A549 (cell line): ENCODE data around the gene CPT1A. TPM values are rescaled to one million over a fixed set of nuclear protein-coding genes. Genes with fewer than 3 reads are reported as not detected.

Experiments used
- ATAC-seq, 2 experiments: fragments of 200-7000 bp in 1 of 2; fragments of >200 bp in 1 of 2; cut with Nextera tagmentation in 1 of 2; cut with Tn5 transposase in 1 of 2; 3 replicates each; pipeline versions ENCODE4 v1.8.0 to v1.9.1; 2018 to 2020; ENCODE audit warnings: mild to moderate bottlenecking in 1 of 2, moderate library complexity in 1 of 2
- CTCF ChIA-PET: fragments of 300-600 bp; sonication (Branson Sonifier 250); formaldehyde crosslinking; extraction: SDS; loops from one replicate; lab custom pipeline; 2021; ENCODE audit warnings: antibody characterized with exemption, inconsistent platforms; lab: Yijun Ruan, JAX
- POLR2A ChIA-PET: fragments of 350-600 bp; formaldehyde crosslinking; extraction: SDS; loops from one replicate; lab custom pipeline; 2021; ENCODE audit warnings: antibody characterized with exemption, inconsistent platforms; lab: Yijun Ruan, JAX
- DNase-seq, 2 experiments: peaks; one replicate each; pipeline versions ENCODE4 v3.0.0 to v3.0.0-alpha.2; 2011 to 2016; ENCODE audit warnings: low read depth in 1 of 2, low spot score in 1 of 2
- FAIRE-seq: peaks from 2 replicates; lab custom pipeline; 2011; peaks lifted over from hg19 to GRCh38; lab: Jason Lieb, UNC
- H3K27ac ChIP-seq, 2 experiments: fragments of >200 bp; sonication (Bioruptor Twin); formaldehyde crosslinking; 3 replicates each; pipeline ENCODE4 v1.5.1; 2016 to 2017
- H3K4me1 ChIP-seq: fragments of >200 bp; sonication (Bioruptor Twin); formaldehyde crosslinking; 3 replicates; pipeline ENCODE4 v1.6.1; 2016
- H3K4me2 ChIP-seq: fragments of >200 bp; sonication (Bioruptor Twin); formaldehyde crosslinking; 3 replicates; pipeline ENCODE4 v1.6.1; 2016
- H3K4me3 ChIP-seq: fragments of >200 bp; sonication (Bioruptor Twin); formaldehyde crosslinking; 3 replicates; pipeline ENCODE4 v1.5.1; 2016
- H3K9me3 ChIP-seq: fragments of >200 bp; sonication (Bioruptor Twin); formaldehyde crosslinking; 3 replicates; pipeline ENCODE4 v1.6.1; 2016
- BHLHE40 ChIP-seq: IDR thresholded peaks from 2 replicates; pipeline ENCODE4 v1.6.1; 2012; ENCODE audit warnings: low read depth, low read length, inconsistent platforms
- CBX2 ChIP-seq: fragments of 200-600 bp; sonication (generic); IDR thresholded peaks from 2 replicates; pipeline ENCODE4 v1.6.1; 2016; ENCODE audit warnings: low read depth, mild to moderate bottlenecking, borderline replicate concordance
- CEBPB ChIP-seq, 2 experiments: fragments of >200 bp in 1 of 2; sonication (Bioruptor Twin) in 1 of 2; formaldehyde crosslinking in 1 of 2; IDR thresholded peaks; 2 replicates each; pipeline ENCODE4 v1.6.1; 2012 to 2016
- EHMT2 ChIP-seq: fragments of 200-600 bp; sonication (generic); IDR thresholded peaks from 2 replicates; pipeline ENCODE4 v1.6.1; 2016; ENCODE audit warnings: antibody characterized with exemption, low read depth, mild to moderate bottlenecking, moderate library complexity
- ESRRA ChIP-seq: fragments of 150-350 bp; IDR thresholded peaks from 2 replicates; pipeline ENCODE4 v1.6.1; 2014; ENCODE audit warnings: mild to moderate bottlenecking, low read length, borderline replicate concordance
- HOXA7 ChIP-seq: fragments of 250-450 bp; sonication (Bioruptor Pico); IDR thresholded peaks from 2 replicates; pipeline ENCODE4 v1.5.0; 2020; ENCODE audit warnings: mild to moderate bottlenecking, moderate library complexity
- HOXB5 ChIP-seq: fragments of 250-450 bp; sonication (Bioruptor Pico); IDR thresholded peaks from 2 replicates; pipeline ENCODE4 v1.5.0; 2020; ENCODE audit warnings: mild to moderate bottlenecking, moderate library complexity
- MAZ ChIP-seq: fragments of 150-350 bp; IDR thresholded peaks from 2 replicates; pipeline ENCODE4 v1.6.1; 2014; ENCODE audit warnings: antibody characterized with exemption, low read depth, low read length, borderline replicate concordance
- MYC ChIP-seq: IDR thresholded peaks from 2 replicates; pipeline ENCODE4 v1.6.1; 2012; ENCODE audit warnings: mild to moderate bottlenecking, inconsistent platforms, low read length, improper control_type of control experiment, borderline replicate concordance
- PHF8 ChIP-seq: fragments of 200-600 bp; sonication (generic); IDR thresholded peaks from 2 replicates; pipeline ENCODE4 v1.6.1; 2016; ENCODE audit warnings: low read depth, mild to moderate bottlenecking, antibody characterized with exemption, moderate library complexity, borderline replicate concordance
- POLR2A ChIP-seq: IDR thresholded peaks from 2 replicates; pipeline ENCODE4 v1.6.1; 2012; ENCODE audit warnings: mild to moderate bottlenecking, low read length
- RAD21 ChIP-seq, 2 experiments: fragments of >200 bp in 1 of 2; sonication (Bioruptor Twin) in 1 of 2; formaldehyde crosslinking in 1 of 2; IDR thresholded peaks in 1 of 2; conservative IDR thresholded peaks in 1 of 2; 2 replicates in 1 of 2; 3 replicates in 1 of 2; pipeline ENCODE4 v1.6.1; 2012 to 2018; ENCODE audit warnings: inconsistent platforms in 1 of 2
- RFX5 ChIP-seq: fragments of 450-650 bp; IDR thresholded peaks from 2 replicates; pipeline ENCODE4 v1.7.1; 2014; ENCODE audit warnings: antibody characterized with exemption, mild to moderate bottlenecking, moderate library complexity
- TP53 ChIP-seq: fragments of 250-450 bp; sonication (Bioruptor Pico); IDR thresholded peaks from 2 replicates; pipeline ENCODE4 v1.5.0; 2021; ENCODE audit warnings: mild to moderate bottlenecking, moderate library complexity
- ZNF302 ChIP-seq: fragments of 250-450 bp; sonication (Bioruptor Pico); IDR thresholded peaks from 2 replicates; pipeline ENCODE4 v1.9.0; 2021; ENCODE audit warnings: inconsistent platforms, mild to moderate bottlenecking, moderate library complexity
- WGBS: methylation state at CpG from one replicate; pipeline ENCODE4 v1.1.6; 2017; ENCODE audit errors: missing lambda C conversion rate; 5-methylcytosine and 5-hydroxymethylcytosine counted together
- polyA plus RNA-seq, 4 experiments: library from polyadenylated mRNA; depleted of rRNA in 3 of 4; stranded (reverse); fragments of >200 nt; fragmentation: RNase III in 1 of 4; extraction: RNeasy Plus Mini Kit Qiagen cat#74134 plus additional on column Dnase treatment in 1 of 4; gene quantifications; 2 replicates in 3 of 4; 3 replicates in 1 of 4; pipeline ENCODE4 v1.2.3, GENCODE V29; 2011 to 2017
- TF ChIP-seq, protein P1 (sequence below): fragments of 250-450 bp; sonication (Bioruptor Pico); IDR thresholded peaks from 2 replicates; pipeline ENCODE4 v1.5.0; 2021; ENCODE audit warnings: mild to moderate bottlenecking, moderate library complexity, borderline replicate concordance
- TF ChIP-seq, protein P2 (sequence below): fragments of >200 bp; sonication (Bioruptor Twin); formaldehyde crosslinking; IDR thresholded peaks from 3 replicates; pipeline ENCODE4 v1.6.1; 2016

CPT1A gene
- polyA plus RNA-seq, 2 of the 4 experiments (the other 2 are of a cell fraction) = 15.0 to 21.4 TPM

DNA sequence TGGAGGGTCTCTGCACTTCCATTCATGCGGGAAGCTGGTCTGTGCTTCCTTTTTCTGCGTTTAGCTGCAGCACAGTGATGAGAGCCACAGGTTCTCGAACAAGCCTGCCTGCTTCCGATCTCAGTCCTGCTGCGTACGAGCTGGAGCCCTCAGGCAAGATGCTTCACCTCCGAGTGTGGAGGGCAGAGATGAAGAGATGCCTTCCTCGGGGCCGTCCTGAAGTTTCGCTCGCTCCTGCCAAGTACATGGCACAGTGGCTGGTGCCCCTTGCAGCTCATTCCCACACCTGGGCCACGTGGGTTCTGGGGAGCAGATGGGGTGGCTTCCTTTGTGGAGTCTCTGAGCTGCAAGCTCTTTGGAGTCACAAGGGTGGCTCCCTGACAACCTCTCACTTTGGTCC is 70.9 kb downstream of the CPT1A start:
- WGBS = 89% methylated on average over 12 of the region's 12 CpGs
- ATAC-seq (no peak), FAIRE-seq (no peak), DNase-seq (no peak)
- no peak for TF ChIP-seq ZNF302
- no peak for TF ChIP-seq PHF8
- TF ChIP-seq MAZ = no peak
- TF ChIP-seq, protein P1, sequence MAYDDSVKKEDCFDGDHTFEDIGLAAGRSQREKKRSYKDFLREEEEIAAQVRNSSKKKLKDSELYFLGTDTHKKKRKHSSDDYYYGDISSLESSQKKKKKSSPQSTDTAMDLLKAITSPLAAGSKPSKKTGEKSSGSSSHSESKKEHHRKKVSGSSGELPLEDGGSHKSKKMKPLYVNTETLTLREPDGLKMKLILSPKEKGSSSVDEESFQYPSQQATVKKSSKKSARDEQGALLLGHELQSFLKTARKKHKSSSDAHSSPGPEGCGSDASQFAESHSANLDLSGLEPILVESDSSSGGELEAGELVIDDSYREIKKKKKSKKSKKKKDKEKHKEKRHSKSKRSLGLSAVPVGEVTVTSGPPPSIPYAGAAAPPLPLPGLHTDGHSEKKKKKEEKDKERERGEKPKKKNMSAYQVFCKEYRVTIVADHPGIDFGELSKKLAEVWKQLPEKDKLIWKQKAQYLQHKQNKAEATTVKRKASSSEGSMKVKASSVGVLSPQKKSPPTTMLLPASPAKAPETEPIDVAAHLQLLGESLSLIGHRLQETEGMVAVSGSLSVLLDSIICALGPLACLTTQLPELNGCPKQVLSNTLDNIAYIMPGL = no peak
- no peak for TF ChIP-seq TP53 (CRISPR knock-in tag)
- no peak for TF ChIP-seq HOXA7 (CRISPR knock-in tag)
- TF ChIP-seq HOXB5 (CRISPR knock-in tag) = no peak
- no peak for TF ChIP-seq RFX5
- TF ChIP-seq, protein P2, sequence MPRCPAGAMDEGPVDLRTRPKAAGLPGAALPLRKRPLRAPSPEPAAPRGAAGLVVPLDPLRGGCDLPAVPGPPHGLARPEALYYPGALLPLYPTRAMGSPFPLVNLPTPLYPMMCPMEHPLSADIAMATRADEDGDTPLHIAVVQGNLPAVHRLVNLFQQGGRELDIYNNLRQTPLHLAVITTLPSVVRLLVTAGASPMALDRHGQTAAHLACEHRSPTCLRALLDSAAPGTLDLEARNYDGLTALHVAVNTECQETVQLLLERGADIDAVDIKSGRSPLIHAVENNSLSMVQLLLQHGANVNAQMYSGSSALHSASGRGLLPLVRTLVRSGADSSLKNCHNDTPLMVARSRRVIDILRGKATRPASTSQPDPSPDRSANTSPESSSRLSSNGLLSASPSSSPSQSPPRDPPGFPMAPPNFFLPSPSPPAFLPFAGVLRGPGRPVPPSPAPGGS = no peak
- no peak for TF ChIP-seq BHLHE40
- no peak for TF ChIP-seq EHMT2
- TF ChIP-seq POLR2A = no peak
- ChIA-PET POLR2A (no interaction called here), CTCF (interaction anchor here (1.3 kb wide), 1 partner anchor 14 kb away, joined by 3 read pairs; no protein-coding TSS in a partner anchor)
- H3K4me3 ChIP-seq = no peak overlapping the region
- no peak overlapping the region for H3K27ac ChIP-seq
- no peaks in the 10 kb centered on the region for H3K4me1 ChIP-seq
- H3K9me3 ChIP-seq = no peaks in the 10 kb centered on the region
- H3K4me2 ChIP-seq = no peak overlapping the region

DNA sequence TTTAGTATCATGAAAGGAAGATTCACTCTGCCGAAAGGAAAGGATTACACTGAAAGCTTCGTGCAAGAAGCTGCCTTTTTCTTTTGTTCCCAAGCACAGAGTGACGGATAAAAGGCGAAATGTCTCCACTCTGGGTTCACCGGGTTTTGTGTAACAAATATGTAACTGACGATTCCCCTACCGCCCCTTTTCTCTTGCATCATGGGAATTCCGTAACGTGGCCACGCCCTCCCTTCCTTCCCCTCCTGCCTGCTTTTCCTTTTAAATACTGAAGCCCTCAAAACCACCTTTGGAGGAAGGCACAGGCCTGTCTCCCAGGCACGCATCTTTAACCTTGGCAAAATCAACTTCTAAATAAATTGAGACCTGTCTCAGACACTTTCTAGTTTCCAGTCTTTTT is 74.0 kb downstream of the CPT1A start:
- no peak for DNase-seq
- TF ChIP-seq ESRRA (no peak), EHMT2 (no peak), MYC (no peak), RAD21 (conservative IDR thresholded peaks at IDR 0.05 in 1 of 2, IDR thresholded peaks at IDR 0.05 in 1 of 2) (no peak)
- Histone ChIP-seq H3K4me3 (no peak overlapping the region), H3K9me3 (no peaks in the 10 kb centered on the region), H3K27ac (no peak overlapping the region), H3K4me1 (no peaks in the 10 kb centered on the region), H3K4me2 (no peak overlapping the region)
- ChIA-PET CTCF (interaction anchor here (0.6 to 2.0 kb wide), 3 partner anchors 30 to 309 kb away, joined by 3 to 4 read pairs (median 3); partner anchors contain the start of gene TPCN2), POLR2A (no interaction called here)
- FAIRE-seq = no peak
- 93% methylated on average over 11 of the region's 11 CpGs for WGBS
- no peak for ATAC-seq

DNA sequence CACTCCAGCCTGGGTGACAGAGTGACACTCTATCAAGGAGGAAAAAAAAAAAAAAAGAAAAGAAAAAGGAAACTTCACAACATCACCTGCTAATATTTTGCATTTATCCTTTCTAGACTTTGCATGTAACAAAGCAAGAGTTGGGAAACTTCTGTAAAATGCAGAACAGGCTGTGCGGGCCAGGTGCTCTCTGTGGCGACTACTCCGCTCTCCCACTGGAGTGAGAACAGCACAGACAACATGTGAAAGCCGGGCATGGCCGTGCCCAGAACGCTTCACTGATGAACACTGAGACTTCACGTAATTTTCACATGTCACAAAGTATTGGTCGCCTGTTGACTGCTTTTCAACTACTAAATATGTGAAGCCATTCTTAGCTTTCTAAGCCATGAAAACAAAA is 74.9 kb downstream of the CPT1A start:
- Histone ChIP-seq H3K27ac (no peak overlapping the region), H3K4me2 (no peak overlapping the region)
- no peak for DNase-seq
- WGBS = 95% methylated on average over 8 of the region's 8 CpGs
- CTCF ChIA-PET = interaction anchor here (2.0 kb wide), 1 partner anchor 31 kb away, joined by 4 read pairs; no protein-coding TSS in a partner anchor
- TF ChIP-seq CBX2 = no peak
- TF ChIP-seq, all 56 proteins: peak for 0
- POLR2A ChIA-PET = no interaction called here
- Histone ChIP-seq H3K4me1 (no peaks in the 10 kb centered on the region), H3K4me3 (no peak overlapping the region), H3K9me3 (no peaks in the 10 kb centered on the region)
- ATAC-seq (no peak), FAIRE-seq (no peak)

DNA sequence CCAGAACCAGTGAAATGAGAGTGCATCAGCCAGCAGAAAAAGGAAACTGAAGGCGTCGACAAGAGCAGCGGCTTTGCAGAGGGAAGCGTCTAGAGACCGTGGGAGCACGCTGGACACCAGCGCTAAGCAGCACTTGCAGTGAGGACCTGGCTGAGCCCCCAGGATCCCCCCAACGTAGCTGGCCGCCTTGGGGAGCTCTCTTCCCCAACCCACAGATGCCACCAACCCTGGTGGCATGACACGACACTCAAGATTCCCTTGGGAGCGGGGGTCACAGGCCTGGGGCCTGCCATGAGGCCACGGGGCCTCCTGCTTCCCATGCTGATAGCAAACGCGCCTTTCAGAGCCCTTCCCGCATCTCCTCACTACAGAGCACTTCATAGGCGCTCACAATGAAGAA is 77.0 kb downstream of the CPT1A start:
- 95% methylated on average over 15 of the region's 16 CpGs for WGBS
- no peak for TF ChIP-seq CEBPB (IDR thresholded peaks at IDR 0.05)
- no peak for ATAC-seq
- DNase-seq = no peak
- no peak overlapping the region for H3K4me2 ChIP-seq
- H3K9me3 ChIP-seq = no peaks in the 10 kb centered on the region
- H3K27ac ChIP-seq = no peak overlapping the region
- ChIA-PET POLR2A (no interaction called here), CTCF (interaction anchor here (0.6 kb wide), 1 partner anchor 236 kb away, joined by 4 read pairs; no protein-coding TSS in a partner anchor)
- no peak overlapping the region for H3K4me3 ChIP-seq
- FAIRE-seq = no peak
- no peaks in the 10 kb centered on the region for H3K4me1 ChIP-seq
